ENCODE results near the gene RBPMS2.

- TF ChIP-seq POLR2A (IDR thresholded peaks at IDR 0.05) (no peak), CTCF (IDR thresholded peaks at IDR 0.05) (no peak), POLR2AphosphoS5 (IDR thresholded peaks at IDR 0.05) (no peak)
Observed at GRCh38 chr15:64773606-64774005, 1.8 kb downstream of the RBPMS2 start.

Measured in gastroesophageal sphincter (tissue), 3 donors.